ENCODE results near the gene GRM3.
A peak's percentile ranks its signal among the peaks of the same experiment; 100 is the strongest.

GRM3 gene

GRCh38 chr7:86706406-86706805 is 62.7 kb downstream of the GRM3 start:
- no peak for DNase-seq

DNA sequence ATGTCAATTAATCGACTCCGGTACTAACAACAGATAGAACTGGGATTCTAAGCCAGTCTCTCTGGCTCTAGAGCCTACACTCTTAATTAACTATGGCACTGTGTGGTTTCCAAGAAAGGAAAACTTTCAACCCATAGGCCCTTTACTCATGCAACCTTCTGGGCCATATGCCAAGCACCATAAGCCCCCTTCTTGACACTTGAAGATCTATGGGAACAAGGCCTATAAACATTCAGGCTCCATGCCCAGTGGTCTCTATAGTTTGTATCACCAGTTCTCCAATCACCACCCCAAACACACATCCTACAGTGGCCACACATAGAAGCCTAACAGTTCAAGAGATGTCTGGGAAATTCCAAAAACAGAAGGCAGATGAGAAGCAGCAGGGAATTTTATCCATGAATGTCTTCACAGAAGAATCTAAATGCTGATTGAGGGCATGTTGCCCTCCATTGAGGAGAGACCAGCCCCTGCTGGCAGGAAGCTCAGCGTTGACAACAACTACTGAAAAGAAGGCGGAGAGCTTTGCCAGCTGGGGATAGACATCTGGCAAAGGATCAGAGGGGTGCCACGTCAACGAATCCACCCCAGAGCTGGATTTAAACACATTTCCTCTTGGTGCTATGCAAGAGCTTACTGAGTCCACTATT is 64.4 kb downstream of the GRM3 start:
- no peak for DNase-seq

- no peak for DNase-seq
Observed at GRCh38 chr7:86720306-86720705, 76.6 kb downstream of the GRM3 start.

DNA sequence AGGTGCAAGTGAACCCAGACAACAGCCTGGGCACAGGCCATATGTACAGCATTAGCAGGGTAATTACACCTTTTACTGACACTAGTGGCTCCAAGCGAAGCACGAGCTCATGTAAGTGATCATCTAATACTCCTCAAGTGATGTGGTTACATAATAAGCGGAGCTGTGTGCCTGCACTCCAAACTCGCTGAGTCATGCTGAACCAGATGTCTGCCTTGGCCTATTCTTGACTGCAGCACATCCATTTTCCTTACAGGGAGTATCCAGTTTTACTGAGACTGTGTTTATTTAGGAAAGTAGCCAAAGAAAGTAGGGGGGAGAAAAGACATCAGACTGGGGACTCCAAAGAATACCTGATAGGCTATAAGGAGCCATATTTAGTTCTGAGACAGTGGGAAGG is 90.1 kb downstream of the GRM3 start:
- peak in 1 of 5 experiments; percentile 7 for DNase-seq

- no peak for DNase-seq
Observed at GRCh38 chr7:86745013-86745745, 101.5 kb downstream of the GRM3 start.

GRCh38 chr7:86747698-86748097 is 104.0 kb downstream of the GRM3 start:
- DNase-seq: no peak

DNA sequence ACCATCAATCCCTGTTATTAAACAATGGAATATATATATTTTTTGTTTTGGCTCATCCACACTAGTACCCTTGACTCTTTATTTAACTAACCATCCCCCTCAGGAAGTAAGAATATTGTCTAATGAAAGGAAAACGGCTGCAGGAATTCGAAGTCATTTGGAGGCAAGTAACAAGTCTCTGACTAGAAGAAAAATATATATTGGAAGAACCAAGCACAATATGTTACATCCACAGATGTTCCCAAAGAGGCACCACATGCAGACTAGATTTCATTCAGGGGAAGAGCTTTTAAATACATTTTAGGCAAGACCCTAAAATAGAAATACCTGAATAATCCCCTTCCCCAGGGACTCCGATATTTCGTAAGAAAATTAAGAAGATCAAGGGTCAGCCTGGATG is 104.5 kb downstream of the GRM3 start:
- no peak for DNase-seq

DNA sequence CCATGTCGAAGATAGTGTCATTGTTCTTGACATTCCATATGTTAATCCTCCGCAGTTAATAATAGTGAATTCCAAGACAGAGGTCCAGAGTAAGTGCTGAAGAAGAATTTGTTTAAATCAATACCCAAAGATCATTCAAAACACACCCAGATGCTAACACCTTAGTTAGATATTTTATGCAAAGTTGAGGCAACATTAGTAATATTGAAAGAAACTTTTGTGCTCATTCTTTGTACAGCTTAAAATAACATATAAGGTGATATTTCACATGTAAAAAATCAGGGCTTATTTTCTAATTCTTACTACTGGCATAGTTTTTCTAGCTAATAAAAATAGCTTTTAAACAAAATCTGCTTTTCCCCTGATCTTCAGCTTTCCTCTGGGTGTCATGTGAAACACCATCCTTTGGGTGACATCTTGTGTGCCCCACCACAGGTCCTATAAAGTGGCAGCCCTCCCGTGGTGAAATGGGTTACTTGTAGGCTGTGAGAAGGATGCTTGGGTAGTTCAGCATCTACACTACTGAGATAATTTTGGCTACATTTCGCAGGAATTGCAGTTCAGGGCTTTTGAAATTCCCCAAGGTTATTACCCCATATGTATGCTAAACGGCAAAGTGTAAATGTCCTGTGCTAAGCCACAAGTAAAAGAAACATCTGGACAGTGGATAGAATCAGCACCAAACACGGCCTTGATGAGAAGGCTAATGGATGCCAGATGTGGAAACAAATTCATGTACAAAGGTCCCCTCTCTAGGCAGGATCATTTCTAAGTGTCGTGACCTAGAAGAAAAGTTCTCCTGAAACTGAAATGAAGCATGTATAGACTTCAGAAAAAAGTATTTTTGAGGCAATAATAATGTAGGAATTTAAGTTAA is 105.4 kb downstream of the GRM3 start:
- DNase-seq: no peak

DNA sequence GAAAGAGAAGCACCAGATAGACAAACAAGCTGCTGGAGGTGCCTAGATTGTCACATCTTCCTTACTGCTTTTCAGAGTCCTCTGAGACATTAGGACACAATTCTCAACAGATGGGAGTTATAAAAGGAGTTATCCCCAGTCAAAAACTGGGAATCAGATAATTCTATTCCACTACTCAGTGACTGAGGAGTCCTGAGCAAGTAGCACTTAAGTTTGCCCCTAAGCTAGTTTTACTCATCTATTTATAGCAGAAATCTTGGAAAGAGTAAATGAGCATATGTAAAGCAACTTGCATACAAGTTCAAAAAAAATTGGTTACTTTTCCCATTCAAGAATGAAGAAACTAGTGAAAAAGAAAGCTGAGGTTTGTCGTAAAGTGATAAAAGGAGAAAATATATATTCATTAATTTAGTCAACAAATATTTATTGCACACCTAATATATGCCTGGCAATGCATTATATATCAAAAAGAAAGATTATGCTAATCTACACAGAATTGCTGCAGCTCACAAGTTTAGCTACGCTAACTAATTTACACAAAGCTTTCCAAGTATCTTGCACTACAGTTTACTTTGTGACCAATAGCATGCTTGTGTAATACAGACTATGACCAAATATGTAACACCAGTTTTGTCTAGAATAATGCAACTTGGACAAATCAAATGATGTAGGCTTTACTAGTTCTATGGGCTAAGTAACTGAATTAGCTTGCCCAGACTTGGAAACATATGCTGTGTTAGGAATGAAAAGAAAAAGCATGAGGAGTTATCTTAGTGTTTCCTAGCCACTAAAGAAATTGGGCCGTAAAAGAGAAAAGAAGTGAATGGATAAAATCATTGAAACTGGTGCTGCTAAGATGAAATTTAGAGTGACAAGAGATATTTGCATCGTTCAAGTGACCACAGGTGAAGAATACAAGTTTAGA is 106.3 kb downstream of the GRM3 start:
- no peak for DNase-seq

DNA sequence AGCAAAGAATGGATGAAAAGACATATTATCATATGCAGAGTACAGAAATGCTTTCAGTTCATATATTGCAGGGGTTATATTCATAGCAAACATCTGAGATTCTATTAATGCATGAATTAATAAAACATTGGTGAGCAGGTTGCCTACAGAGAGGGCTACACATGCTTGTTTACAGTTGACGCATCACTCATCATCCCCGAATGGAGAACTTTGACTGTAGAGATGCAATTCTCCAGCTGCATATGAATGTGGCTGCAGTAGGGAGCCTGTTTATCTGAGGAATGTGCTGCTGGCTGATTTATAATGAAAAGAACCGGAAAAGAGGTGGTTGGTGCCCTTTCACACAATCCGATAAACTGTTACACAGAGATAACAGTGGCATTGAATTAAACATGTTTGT is 116.5 kb downstream of the GRM3 start:
- DNase-seq: no peak

DNA sequence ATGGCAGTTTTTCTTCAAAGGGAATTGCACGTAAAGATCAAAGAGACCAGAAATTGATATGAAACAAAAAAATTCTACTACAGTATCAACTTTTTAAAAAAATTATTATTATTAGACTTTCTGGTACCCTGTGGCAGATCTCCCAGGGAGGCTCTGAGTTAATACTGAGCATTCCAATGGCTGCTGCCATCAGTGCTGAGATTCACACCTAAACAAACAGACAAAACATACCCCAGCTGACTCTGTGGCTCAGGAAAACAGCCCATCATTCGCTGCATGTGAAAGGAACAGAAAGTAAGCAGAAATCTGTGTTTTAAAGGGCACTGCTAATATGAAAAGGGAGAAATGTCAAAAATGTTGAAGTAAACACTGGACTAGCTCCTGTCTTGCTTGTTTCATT is 118.4 kb downstream of the GRM3 start:
- no peak for DNase-seq

DNA sequence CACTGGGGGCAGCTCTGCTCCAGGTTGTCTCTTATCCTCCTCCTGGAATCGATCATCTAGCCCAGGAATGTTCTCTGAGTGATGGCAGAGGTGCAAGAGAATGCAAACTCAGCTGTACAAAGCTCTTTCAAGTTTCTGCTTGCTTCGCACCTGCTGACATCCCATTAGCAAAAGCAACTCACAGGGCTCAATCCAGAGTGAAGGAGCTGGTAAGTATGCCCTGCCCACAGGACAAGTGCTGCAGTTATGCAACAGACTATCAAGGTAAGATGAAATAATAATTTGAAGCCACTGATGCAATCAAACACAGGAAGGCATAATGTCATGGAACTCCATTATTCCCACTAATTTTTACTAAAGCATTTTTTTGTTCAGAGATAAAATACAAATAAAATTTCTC is 122.2 kb downstream of the GRM3 start:
- DNase-seq: no peak

DNA sequence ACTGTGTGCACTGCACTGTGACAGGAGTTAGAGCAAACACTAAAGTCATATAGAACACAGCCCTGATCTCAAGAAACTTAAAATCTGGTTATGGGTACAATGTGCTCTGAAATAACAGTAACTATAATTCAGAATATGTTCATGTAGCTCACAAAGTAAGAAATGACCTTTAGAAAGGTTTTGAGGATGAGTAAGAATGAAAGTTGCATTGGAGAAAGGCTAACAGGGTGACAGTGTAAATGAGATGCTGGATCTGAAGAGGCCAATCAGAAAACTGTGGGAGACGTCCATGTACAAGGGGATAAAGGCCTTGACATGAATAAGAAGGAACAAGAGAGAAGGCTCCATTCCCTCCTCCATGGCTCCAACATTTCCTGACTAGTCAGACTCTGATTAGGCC is 124.7 kb downstream of the GRM3 start:
- DNase-seq: no peak

GRCh38 chr7:86768967-86769760 is 125.5 kb downstream of the GRM3 start:
- no peak for DNase-seq

DNA sequence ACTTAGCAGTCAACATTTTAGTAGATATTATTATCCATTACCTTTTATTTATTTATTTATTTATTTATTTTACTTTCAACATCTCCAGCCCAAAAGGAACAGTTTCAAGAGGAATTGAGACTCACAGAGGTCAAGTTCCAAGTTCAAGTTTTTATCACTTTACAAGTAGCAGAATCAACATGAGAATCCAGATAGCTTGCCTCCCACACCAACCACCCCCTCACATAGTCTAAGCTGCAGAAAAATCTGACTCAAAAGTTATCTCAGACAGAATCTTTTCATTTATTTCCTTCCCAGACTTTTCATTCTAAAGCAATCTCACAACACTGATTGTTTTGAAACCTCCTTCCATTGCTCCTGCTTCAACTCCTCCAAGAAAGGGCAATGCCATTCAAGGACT is 129.6 kb downstream of the GRM3 start:
- DNase-seq: no peak

GRCh38 chr7:86775203-86775602 is 131.5 kb downstream of the GRM3 start:
- no peak for DNase-seq

GRCh38 chr7:86776136-86776535 is 132.4 kb downstream of the GRM3 start:
- DNase-seq: no peak

DNA sequence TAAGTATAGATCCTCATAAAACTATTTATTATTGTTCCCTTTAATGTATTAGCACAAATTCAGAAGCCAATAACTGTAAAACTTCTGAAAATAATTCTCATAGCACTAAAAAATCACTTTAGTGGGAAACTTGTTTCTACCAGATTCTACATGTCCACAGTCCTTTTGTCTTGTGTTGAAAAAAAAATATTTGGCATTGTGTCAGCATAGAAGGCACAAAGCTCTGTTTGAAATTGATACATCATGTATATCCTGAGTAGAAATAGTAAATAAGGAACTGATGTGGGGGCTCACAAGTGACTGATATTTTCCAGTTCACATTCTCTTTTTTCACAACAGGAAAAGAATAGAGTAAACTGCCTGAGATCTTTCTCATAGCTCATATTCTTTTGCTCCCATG is 134.6 kb downstream of the GRM3 start:
- no peak for DNase-seq

DNA sequence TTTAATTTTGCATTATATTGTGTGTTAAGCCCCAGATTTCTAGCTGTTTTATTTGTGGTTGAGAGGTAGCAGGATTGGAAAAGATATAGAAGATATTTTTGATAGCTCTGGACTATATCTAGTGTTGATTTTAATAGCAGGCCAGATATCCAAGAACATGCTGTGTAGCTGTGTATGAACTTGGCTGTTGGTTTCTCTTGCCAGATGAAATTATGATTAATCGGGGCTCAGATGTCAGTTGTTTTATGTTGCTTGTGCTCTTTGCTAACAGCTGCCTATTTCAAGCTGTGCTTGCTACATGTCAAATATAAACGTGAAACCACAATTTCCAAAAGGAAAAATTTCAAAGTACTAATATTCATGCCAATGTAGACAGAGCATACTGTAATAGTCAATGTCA is 141.1 kb downstream of the GRM3 start:
- DNase-seq: no peak

- no peak for DNase-seq
Observed at GRCh38 chr7:86785641-86786040, 141.9 kb downstream of the GRM3 start.

- peak in 1 of 5 experiments; percentile 3 for DNase-seq
Observed at GRCh38 chr7:86786376-86786775, 142.7 kb downstream of the GRM3 start.

DNA sequence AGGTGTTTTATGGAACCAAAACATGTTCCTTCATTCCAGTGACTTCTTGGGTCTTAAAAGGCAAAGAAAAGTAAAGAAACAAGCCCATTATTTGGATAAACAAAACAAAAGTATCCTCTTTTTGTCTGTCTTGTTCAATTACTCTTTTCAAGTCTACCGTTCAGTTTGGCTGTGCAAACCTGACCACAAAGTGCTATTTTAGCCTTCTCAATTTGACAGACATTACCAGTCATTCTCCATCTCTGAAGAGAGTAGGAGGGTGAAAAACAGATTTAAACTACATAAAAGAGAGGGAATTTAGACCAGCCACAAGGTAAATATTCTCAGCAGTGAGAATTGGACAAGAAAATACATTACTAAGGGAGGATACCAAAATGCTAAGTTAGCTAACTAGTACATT is 145.2 kb downstream of the GRM3 start:
- DNase-seq: no peak

Measured in T-helper 2 cell (primary cell).